Measurements from ENCODE around the gene MYH7B. TPM values are rescaled to one million over a fixed set of nuclear protein-coding genes. Genes with fewer than 3 reads are reported as not detected.
A peak's percentile ranks its signal among the peaks of the same experiment; 100 is the strongest.

The MYH7B gene
- polyA plus RNA-seq, 1 donor: 1.6 TPM

DNA sequence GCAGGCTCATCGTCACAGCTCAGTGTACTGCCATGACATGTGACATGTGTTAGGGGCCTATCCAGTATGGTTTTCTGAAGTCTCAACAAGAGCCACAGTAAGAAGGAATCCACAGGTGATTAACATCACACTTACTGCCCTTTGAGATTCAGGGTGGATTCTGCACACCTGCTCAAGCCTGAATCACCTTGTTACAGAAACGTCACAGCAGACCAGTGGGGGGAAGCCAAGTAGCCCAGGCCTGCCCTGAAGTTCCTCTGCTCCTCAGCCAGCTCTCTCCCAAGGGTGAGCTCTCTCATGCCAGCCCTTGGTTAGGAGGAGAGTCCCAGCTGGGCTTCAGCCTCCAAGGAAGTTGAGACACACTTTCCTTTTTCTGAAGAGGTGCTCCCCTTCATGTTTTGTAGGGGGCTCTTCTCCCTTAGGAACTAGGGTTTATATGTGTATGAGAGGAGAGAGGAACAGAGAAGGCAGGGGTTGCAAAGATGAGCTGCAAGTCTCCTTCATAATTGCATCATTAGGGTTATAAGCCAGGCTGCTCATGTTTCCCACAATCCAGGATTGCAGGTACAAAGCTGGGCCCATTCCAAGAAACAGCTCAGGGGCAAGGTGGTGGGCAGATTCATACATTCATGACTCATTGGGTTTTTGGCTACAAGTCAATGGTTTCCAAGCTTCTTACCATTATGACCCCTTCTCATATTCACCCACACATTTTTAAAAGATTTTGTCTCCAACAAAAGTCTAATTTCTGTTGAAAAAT, 11.7 kb upstream of the MYH7B start:
- no peak for DNase-seq

DNA sequence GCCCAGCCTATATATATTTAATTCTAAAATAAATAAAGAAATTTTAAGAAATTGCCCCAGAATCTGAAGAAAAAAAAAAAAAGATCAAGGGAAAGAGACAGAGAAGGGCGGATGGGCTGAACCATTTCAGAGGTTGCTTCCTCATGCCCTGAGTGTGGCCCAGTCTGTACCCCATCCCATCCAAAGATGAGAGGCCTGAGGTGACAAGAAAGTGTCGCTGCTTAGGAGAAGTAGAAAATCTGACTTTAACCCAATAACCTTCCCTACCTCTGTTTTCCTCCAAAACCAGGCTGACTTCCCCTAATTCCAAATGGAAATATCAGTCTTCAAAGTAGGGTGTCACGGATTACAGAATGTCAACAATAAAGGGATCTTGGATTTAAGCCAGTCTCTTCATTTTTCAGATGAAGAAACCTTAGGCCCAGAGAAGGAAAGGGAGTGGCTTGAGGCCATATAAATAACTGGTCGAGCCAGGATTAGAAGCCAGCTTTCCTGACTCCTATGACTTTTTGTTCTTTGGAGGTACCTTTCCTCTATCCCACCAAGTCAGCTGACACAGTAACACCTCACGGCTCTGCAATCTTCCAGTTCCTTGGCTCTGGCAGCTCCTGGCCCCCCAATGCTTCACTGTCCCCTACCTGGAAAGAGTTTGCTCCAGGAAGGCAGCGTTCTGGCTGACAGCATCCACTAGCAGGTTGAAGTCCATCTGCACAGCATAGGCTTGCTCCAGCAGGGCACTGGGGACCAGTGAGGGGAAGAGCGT, 10.2 kb upstream of the MYH7B start:
- no peak for DNase-seq

DNA sequence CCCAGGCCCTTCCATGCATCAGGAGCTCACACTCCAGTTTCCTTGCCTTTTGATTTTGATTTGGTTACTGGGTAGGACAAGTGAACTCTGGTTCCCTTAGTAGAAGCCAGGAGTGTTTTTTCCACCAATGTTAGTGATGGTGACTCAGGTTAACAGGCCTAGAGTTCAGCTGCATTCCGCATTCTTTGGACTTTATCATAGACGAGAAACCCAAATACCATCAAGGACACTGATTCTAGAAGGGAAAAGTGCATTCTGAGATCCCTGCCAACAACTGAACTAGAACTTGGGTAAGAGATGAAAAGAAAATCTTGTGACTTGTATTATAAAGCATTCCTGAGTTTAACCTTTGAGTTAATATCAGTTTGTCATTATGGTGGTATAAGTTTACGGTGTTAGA, 9.0 kb upstream of the MYH7B start:
- DNase-seq: no peak

DNA sequence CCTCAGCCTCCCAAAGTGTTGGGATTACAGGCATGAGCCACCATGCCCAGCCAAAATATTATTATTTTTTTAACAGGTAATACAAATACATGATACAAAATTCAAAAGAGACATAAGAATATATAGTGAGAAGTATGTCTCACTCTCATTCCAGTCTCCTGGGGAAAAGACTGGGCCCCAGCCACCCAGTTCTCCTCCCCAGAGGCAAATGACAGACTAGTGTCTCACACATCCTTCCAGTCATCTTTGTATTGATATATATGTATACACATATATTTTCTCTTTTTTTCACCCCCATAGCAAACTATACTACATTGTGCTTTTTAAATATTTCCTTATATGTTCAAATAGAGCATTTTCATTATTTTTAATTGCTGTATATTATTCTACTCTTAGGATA, 8.3 kb upstream of the MYH7B start:
- DNase-seq: no peak

DNA sequence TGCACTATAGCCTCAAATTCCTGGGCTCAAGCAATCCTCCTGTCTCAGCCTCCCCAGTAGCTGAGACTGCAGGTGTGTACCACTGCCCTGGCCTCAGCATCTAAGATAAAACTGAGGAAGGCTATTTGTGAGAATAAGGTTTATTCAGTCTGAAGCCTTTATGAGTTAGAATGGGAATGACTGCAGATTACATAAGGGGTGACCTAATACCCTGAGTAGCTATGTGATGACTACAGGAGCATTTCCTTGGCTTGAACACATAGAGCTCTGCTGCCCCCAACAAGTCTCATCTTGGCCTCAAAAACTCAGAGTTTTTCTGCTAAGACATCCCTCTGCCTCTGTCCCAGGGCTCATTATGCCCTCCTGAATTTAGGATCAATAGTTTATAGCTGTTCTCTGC, 7.6 kb upstream of the MYH7B start:
- DNase-seq: no peak

DNA sequence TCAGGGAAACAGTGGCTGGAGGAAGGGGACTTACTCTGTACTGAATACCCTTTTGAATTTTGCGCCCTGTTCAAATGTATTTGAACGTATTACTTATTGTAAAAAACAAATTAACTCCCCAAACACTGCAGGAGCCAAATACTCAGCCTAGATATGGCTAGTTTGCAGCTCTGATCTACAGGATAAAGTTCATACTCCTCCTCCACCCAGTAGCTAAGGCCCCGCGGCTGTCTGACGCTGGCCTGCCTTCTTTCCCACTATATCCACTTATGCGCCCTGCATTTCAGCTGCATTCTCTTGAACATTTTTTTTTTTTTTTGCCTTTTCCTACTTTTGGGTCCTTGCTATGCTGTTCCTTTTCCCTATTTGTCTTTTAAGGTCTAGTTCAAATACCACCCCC, 6.5 kb upstream of the MYH7B start:
- no peak for DNase-seq

DNA sequence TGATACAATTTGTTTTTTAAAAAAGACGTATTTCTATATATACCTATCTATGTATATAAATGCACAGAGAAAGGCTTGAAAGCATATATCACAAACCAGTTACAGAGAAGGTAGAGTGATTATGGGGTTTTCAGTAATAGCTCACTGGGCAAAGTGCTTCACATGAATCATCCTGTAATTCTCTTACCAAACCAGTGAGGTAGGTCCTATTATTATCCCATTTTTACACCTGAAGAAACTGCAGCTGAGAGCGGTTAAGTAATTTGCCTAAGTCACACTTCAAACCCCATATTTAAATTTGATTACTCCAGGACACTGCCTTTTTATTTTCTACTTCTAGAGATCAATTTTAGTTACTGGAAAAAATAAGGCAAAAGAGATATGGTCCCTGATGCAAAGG, 4.4 kb upstream of the MYH7B start:
- DNase-seq: no peak

DNA sequence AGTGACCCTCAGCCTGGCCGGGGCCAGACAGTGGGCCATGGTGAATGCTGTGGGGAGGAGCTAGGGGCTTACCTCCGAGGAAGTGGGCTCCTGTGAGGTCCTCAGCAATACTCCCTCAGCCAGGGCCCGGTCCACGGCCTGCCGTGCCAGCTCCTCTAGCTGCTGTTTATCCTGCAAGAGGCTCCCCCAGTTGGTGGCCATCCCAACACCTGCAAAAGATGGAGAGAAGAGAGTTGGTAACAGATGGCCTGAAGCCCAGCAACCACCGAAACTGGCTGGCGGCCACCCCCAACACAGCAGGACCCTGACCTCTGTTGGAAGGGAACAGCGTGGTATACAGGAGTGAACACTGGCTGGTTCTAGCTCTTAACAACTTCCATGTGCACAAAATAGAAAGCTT, 4.0 kb upstream of the MYH7B start:
- DNase-seq: no peak

DNA sequence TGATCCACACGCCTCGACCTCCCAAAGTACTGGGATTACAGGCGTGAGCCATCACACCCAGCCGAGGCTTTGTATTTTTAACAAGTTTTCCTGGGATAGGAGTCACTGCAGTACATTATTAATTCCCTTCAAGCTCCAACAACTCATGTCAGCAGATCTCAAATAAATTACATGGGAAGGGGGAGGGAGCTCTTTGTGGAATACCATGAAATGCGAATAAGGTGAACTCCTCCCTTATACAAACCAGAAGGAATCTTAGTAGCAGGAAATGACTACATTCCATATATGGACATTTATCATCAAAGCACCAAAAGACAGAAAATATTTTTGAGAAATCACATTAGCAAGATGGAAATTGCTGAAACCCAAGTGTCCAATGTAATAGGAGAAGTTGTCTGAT, 3.0 kb upstream of the MYH7B start:
- DNase-seq: peak; percentile 67

DNA sequence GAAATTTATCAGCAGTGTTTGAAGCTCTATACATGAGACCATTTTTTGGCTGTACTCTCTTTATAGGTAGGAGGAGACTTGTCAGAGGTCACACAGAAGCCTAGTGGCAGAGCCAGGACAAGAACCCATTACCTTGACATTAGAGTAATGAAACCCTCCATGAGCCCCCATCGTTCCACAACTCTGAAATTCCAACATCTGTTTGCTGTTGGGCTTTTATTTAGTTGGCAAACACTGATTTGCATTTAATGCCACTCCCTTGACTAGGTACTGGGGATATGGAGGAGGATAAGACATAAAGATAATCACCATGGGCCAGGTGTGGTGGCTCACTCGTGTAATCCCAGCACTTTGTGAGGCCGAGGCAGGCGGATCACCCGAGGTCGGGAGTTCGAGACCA, 1.7 kb upstream of the MYH7B start:
- no peak for DNase-seq

DNA sequence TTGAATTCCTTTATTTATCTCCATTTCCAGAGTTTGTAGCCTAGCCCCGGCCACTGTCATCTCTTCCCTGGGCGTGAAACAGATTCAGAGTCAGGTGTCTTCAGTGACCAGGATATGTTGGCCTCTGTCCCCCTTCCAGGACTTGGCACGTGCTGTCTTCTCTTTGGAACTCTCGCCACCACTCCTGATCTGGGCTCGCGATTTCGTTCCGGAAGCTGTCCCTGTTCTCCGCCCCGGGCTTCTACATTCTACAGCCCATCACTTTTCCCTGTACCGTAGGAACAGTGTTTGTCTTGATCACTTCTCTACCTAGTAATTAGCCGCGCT, 801 bp upstream of the MYH7B start:
- no peak for DNase-seq

DNA sequence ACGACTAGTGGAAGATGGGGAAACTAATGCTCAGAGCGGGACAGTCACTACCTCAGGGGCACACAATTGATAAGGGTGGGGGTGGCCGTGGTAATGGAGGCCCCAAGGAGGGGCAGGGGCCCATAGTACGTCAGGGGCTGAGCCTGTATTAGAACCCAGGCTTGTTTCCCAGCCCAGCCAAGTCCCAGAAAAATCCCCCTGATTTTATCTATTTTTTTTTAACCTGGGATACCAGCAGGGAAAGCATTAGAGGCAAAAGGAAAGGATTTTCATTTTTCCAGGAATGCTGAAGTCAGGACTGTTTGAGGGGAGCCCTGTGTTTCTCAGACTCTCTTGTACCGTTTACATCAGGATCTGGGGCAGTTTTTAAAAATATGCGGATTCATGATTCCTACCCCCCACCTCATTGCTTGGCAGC, 382 bp downstream of the MYH7B start:
- no peak for DNase-seq

DNA sequence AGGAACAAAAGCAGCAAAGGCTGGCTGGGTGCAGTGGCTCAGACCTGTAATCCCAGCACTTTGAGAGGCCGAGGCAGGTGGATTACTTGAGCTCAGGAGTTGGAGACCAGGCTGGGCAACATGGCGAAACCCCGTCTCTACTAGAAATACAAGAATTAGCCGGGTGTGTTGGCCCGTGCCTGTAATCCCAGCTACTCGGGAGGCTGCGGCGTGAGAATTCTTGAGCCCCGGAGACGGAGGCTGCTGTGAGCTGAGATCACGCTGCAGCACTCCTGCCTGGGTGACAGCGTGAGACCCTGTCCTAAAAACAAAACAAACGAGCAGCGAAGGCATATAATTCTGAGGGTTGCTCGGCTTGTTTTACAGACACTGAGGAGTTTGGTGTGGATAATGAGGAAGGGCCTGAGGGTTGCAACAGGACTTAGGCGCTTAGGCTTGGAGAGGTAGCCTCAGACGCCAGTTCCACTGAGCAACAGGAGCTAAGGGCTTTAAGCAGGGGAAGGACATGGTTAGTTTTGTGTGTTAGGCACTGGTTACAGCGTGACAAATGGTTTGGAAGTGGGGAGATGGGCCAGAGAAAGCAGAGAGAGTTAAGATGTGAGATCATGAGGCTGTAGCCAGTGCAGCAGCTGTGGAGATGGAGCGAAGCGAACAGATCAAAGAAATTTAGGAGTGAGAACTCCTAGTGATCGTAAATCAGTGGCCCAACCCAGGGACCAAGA, 1.2 kb downstream of the MYH7B start:
- no peak for DNase-seq

DNA sequence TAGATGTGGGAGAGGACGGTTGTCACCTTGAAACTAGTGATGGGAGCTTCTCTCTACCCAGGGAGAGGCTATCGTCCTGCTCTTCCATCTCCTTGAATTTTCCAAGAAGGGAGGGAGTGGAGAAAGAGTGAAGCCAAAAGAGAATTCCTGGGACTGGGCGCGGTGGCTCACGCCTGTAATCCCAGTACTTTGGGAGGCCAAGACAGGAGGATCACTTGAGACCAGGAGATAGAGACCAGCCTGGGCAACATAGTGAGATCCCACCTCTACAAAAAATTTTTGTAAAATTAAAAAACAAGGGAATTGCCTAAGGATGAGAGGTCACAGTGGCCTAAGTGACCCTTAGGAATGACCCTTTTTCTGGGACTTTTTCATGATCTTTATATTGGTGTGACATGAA, 8.8 kb downstream of the MYH7B start:
- DNase-seq: no peak

DNA sequence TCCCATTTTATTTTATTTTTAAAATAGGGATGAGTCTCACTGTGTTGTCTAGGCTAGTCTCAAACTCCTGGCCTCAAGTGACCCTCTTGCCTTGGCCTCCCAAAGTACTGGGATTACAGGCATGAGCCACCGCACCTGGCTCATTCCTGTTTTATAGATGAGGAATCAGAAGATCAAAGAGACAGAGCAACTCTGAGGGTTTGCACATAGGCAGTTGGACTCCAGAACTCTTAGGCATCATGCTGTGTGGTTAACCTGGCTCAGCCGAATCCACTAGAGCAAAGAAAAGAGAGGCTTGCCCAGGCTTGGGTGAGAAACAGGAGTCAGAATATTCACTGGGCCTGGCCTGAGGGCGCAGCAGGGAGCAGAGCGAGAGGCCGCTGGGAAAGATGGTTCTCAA, 9.4 kb downstream of the MYH7B start:
- DNase-seq: no peak

DNA sequence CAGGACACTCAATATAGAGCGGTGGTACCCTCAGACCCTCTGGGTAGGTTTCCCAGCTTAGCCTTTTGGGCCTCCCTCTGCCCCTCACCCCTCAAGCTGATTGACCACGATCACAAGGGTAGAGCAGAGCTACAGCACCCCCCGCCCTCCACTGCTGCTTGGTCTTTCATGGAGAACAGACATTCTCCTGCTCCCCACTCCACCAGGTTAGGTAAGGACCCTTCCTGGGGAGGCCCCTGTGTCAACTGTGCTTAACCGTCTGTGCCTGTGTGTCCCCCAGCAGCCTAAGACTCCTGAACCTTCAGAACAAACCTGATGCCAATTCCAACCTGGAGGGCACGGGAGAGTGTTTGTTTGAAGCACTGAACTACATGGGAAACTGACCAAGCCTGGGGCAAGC, 11.8 kb downstream of the MYH7B start:
- no peak for DNase-seq

DNA sequence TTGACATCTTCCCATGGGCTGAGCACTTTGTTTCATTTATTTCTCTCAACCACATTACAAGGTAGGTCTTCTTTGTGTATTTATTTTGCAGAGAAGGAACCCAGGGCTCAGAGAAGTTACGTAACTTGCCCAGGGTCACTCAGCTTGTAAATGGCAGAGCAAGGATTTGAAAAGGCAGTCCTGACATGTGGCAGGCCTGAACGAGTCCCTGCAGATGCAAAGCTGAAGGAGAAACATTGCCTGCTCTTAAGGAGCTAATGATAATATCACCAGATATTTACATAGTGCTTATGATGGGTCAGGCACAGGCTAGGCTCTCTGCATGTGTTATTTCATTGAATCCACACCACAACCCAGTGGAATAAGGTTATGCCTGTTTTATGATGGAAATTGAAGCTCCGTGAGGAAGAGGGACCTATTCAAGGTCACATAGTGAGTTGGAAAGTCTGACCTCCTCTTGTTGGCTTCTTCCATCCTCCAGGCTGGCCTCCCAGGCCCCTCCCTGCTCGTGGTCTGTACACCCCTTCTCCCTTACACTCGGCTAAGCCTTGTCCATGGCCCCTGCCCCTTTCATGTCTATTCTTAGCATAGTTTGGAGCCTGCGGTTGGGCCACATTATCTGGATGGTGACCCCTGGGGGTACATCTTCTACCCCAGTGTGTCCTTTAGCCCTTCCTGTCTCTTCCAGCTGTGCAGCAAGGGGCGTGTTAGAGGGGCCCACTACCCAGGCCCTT, 12.5 kb downstream of the MYH7B start:
- no peak for DNase-seq

DNA sequence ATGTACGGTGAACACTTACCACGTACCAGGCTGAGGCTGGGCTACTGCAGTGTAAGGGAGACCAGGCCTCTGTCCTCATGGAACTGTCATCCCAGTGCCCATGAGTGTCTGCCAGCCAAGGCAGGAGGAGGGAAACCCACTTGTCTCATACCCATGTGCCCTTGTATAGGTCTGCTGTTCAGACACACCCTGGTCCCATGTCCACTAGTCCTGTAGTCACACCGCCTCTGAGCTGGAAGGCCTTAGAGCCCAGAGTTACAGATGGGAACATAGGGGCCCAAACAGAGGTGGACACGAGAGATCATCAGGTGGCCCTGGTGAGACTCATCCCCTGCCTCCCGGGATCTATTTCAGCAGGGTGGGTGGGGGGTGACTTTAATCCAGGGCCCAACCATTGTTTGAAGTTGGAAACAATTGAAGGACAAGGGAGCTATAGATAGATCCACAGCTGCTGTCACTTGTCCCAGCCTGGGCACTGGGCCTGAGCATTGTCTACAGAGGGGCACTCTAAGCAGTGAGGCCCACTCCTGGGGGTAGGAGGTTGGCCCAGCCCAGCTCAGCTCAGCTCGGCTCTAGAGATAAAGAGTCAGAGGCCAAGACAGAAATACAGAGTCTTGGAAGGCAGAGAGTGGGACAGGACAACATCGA, 14.6 kb downstream of the MYH7B start:
- DNase-seq: no peak

DNA sequence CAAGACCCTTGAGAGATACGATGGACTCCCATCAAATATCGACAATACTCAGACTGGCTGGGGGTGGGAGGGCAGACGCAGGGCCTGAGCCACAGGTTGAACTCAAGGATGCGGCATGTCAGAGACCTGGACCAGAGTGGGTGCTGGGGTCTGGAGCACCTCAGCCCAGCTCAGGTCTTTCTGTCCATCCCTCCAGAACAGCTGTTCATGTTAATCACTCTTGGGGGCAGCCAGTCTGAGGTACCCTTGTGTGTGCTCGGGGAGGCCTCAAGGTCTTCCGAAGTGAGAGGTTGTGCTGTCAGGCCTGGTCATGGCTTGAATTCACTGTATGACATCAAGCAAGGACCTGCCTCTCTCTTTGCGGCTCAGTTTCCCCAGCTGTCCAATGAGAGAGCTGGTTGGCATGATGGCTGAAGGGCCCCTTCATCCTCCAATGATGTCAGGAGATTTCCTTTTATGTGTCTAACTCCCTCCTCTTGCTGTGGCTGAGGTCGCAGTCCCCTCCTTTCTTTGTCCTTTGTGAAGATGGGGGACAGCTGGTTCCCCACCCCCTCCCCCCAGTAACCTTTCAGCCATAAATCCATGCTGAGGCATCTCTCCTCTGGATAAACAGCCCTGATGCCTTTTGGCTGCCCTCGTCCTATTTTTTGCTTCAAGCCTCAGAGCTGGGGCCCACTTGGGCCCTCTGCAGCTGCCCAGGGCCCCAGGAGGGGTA, 15.3 kb downstream of the MYH7B start:
- no peak for DNase-seq

DNA sequence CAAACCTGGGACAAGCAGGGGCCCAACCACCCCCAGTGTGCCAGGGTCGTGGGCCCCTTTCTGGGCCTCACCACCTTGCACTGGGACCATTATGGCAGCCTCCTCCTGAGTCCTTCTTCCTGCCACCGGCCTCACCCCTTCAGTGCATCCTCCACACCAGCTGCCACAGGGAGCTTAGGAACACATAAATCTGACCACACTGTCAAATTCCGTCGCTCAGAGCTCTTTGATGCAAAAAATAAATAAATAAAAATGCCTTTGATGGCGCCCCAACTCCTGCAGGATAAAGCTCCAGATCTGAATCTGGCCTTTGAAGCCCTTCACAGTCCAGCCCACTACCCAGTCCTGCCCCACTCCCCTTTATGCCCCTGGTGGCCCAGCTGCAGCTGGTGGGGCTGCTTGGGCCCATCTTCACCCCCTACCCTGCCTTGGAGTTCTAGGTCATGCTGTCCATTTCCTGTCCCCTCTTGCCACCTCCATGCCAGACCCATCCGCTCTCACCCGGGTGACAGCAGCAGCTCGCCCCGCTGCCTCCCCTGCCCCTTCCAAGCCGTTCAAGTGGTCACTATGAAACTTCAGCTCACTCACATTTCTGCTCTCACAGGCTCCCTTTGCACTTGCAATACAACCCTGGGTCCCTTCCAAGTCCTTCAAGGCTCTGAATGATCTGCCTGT, 16.0 kb downstream of the MYH7B start:
- no peak for DNase-seq

DNA sequence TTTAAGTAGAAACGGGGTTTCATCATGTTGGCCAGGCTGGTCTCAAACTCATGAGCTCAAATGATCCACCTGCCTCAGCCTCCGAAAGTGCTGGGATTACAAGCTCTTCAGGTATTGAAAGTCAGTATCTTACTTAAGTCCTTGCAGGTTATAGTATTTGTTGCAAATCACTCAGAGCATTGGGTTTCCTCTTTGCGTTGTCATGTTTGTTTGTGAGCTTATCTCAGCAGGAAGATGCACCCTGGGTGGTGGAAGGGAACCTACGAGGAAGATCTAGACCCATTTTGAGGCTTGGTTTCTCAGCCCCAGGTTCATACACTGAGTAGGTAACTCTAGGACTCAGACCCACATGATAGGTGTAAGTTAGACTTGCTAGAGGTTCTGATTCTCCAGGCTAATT, 18.6 kb downstream of the MYH7B start:
- DNase-seq: no peak

Measured in left kidney (tissue), 2 donors.